Measurements from ENCODE around the gene RTEL1. TPM values are rescaled to one million over a fixed set of nuclear protein-coding genes. Genes with fewer than 3 reads are reported as not detected.
A peak's percentile ranks its signal among the peaks of the same experiment; 100 is the strongest.
"Not testable (repeated sequence)": the region's sequence is repeated elsewhere in the genome, so short reads cannot be mapped to it uniquely, and the experiment has no call there.

Gene RTEL1
- total RNA-seq, 1 donor from 2014 or later = 46.7 TPM

DNA sequence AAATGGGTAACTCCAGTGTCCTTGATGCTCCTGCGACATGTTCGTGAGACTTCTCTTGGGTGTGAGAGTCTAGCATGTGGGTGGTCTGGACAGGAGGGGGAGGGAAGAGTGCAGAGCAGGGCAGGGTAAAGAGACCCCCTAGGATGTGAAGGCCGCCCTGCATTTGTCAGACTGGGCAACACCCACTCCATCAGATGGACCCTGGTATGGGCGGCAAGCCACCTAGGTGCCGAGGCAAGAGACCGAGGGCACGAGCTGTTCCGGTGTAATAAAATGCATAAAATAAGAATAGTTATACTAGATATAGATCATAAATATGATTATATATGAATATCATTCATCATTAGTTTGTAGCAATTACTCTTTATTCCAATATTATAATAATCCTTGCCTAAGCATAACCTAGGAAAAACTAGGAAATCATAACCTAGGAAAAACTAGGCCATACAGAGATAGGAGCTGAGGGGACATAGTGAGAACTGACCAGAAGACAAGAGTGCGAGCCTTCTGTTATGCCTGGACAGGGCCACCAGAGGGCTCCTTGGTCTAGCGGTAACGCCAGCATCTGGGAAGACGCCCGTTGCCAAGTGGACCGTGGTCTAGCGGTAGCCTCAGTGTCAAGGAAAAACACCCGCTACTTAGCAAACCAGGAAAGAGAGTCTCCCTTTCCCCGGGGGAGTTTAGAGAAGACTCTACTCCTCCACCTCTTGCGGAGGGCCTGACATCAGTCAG lies 44.1 kb upstream of the RTEL1 start:
- H3K27ac Mint-ChIP-seq (ENCODE audit: unreplicated experiment); H3K27me3 Mint-ChIP-seq (ENCODE audit: low read depth); DNase-seq (ENCODE audit: low read depth, low spot score); H3K4me1 Mint-ChIP-seq; H3K9me3 Mint-ChIP-seq; H3K4me3 Mint-ChIP-seq: not testable (repeated sequence)
- peak; percentile 36 for TF ChIP-seq CTCF (conservative IDR thresholded peaks at IDR 0.05)
- peaks cover 27% of the 10 kb centered on the region for H3K36me3 Mint-ChIP-seq (ENCODE audit: low read depth)

- no peak for TF ChIP-seq CTCF (conservative IDR thresholded peaks at IDR 0.05)
- H3K27me3 Mint-ChIP-seq (ENCODE audit: low read depth) = no peaks in the 10 kb centered on the region
- DNase-seq (ENCODE audit: low read depth, low spot score) = no peak
- no peak overlapping the region for H3K27ac Mint-ChIP-seq (ENCODE audit: unreplicated experiment)
- peaks cover 5% of the 10 kb centered on the region for H3K9me3 Mint-ChIP-seq
- peaks cover 27% of the 10 kb centered on the region for H3K36me3 Mint-ChIP-seq (ENCODE audit: low read depth)
- peaks cover 9% of the 10 kb centered on the region for H3K4me1 Mint-ChIP-seq
- no peak overlapping the region for H3K4me3 Mint-ChIP-seq
These were observed 40.8 kb upstream of the RTEL1 start for GRCh38 chr20:63617092-63617875.

GRCh38 chr20:63617876-63618265 lies 40.2 kb upstream of the RTEL1 start:
- Mint-ChIP-seq H3K27me3 (ENCODE audit: low read depth) (no peaks in the 10 kb centered on the region), H3K4me1 (peaks cover 11% of the 10 kb centered on the region), H3K9me3 (peaks cover 5% of the 10 kb centered on the region), H3K4me3 (no peak overlapping the region), H3K27ac (ENCODE audit: unreplicated experiment) (no peak overlapping the region), H3K36me3 (ENCODE audit: low read depth) (peaks cover 31% of the 10 kb centered on the region)
- no peak for DNase-seq (ENCODE audit: low read depth, low spot score)
- no peak for TF ChIP-seq CTCF (conservative IDR thresholded peaks at IDR 0.05)

DNA sequence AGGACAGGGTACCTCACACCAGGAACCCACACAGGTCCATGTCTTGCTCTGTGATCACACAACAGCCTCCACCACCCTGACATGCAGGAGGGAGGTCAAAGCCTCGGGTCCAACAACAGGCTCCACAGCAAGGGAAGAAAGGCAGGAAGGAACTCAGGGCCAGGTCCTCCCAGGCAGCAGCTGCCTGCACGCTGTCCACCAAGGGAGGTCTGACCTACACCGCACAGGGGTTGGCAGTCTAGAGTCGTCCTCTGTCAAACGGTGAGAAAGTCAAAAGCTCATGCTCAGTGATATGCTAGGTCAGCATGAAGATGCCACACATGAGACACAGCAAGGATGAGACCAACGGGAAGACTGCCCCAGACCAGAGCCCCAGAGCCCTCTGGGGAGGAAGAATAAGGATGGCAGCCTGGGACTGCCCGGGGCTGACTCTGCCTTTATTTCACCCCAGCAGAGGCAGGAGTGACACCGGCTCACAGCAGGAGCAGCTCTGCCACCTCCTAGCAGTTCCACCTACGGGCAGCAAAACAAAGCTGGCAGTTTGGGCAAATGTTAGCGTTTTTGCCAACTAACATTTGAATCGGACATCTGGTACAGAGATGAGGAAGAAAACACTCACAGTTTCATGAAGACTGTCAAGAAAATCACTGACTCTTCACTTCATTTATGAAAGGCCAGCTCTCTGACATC lies 39.7 kb upstream of the RTEL1 start:
- Mint-ChIP-seq H3K36me3 (ENCODE audit: low read depth) (peaks cover 27% of the 10 kb centered on the region), H3K27me3 (ENCODE audit: low read depth) (no peaks in the 10 kb centered on the region), H3K9me3 (peaks cover 5% of the 10 kb centered on the region), H3K27ac (ENCODE audit: unreplicated experiment) (no peak overlapping the region), H3K4me1 (peaks cover 11% of the 10 kb centered on the region), H3K4me3 (no peak overlapping the region)
- TF ChIP-seq CTCF (conservative IDR thresholded peaks at IDR 0.05) = no peak
- DNase-seq (ENCODE audit: low read depth, low spot score) = no peak

GRCh38 chr20:63619086-63619485 lies 39.0 kb upstream of the RTEL1 start:
- H3K4me3 Mint-ChIP-seq = no peak overlapping the region
- no peaks in the 10 kb centered on the region for H3K27me3 Mint-ChIP-seq (ENCODE audit: low read depth)
- H3K9me3 Mint-ChIP-seq = peaks cover 5% of the 10 kb centered on the region

More at GRCh38 chr20:63619086-63619485, 39.0 kb upstream of the RTEL1 start:
- Mint-ChIP-seq H3K36me3 (ENCODE audit: low read depth) (peaks cover 23% of the 10 kb centered on the region), H3K4me1 (peaks cover 11% of the 10 kb centered on the region), H3K27ac (ENCODE audit: unreplicated experiment) (no peak overlapping the region)
- no peak for TF ChIP-seq CTCF (conservative IDR thresholded peaks at IDR 0.05)
- no peak for DNase-seq (ENCODE audit: low read depth, low spot score)
